Measurements from ENCODE around the gene MDH1.
"Not testable (repeated sequence)": the region's sequence is repeated elsewhere in the genome, so short reads cannot be mapped to it uniquely, and the experiment has no call there.

The MDH1 gene

GRCh38 chr2:63562751-63563150, 26.0 kb upstream of the MDH1 start:
- H3K4me1 ChIP-seq (ENCODE audit: insufficient read depth, insufficient read length): no peaks in the 10 kb centered on the region
- TF ChIP-seq ZNF274 (IDR thresholded peaks at IDR 0.05; ENCODE audit: low read depth, low read length) (no peak), SUZ12 (IDR thresholded peaks at IDR 0.05; ENCODE audit: extremely low read depth, insufficient read depth, insufficient read length) (no peak), YY1 (IDR thresholded peaks at IDR 0.05; ENCODE audit: insufficient read depth, insufficient read length) (no peak)
- DNase-seq (ENCODE audit: low read depth, low spot score): no peak
- H3K9me3 ChIP-seq (ENCODE audit: insufficient read depth, low read length): 0 out of 2 replicates have a peak, but pooled peaks cover under 1% of the 10 kb centered on the region
- no peak overlapping the region for H3K4me3 ChIP-seq (ENCODE audit: insufficient read length, low read depth)
- H3K9ac ChIP-seq (ENCODE audit: insufficient read length, low read depth): no peak overlapping the region
- H3K36me3 ChIP-seq (ENCODE audit: insufficient read depth, insufficient read length, low read length): no peaks in the 10 kb centered on the region
- no peaks in the 10 kb centered on the region for H3K27me3 ChIP-seq (ENCODE audit: insufficient read depth, insufficient read length)

GRCh38 chr2:63569740-63570139, 19.0 kb upstream of the MDH1 start:
- no peak for DNase-seq (ENCODE audit: low read depth, low spot score)
- Histone ChIP-seq H3K9ac (ENCODE audit: insufficient read length, low read depth) (no peak overlapping the region), H3K9me3 (ENCODE audit: insufficient read depth, low read length) (peaks cover 17% of the 10 kb centered on the region), H3K4me3 (ENCODE audit: insufficient read length, low read depth) (no peak overlapping the region), H3K4me1 (ENCODE audit: insufficient read depth, insufficient read length) (no peaks in the 10 kb centered on the region), H3K36me3 (ENCODE audit: insufficient read depth, insufficient read length, low read length) (no peaks in the 10 kb centered on the region), H3K27me3 (ENCODE audit: insufficient read depth, insufficient read length) (no peaks in the 10 kb centered on the region)
- TF ChIP-seq SUZ12 (IDR thresholded peaks at IDR 0.05; ENCODE audit: extremely low read depth, insufficient read depth, insufficient read length) (no peak), YY1 (IDR thresholded peaks at IDR 0.05; ENCODE audit: insufficient read depth, insufficient read length) (no peak), ZNF274 (IDR thresholded peaks at IDR 0.05; ENCODE audit: low read depth, low read length) (no peak)

GRCh38 chr2:63571291-63571690, 17.5 kb upstream of the MDH1 start:
- no peak overlapping the region for H3K9ac ChIP-seq (ENCODE audit: insufficient read length, low read depth)
- no peak for DNase-seq (ENCODE audit: low read depth, low spot score)
- no peaks in the 10 kb centered on the region for H3K27me3 ChIP-seq (ENCODE audit: insufficient read depth, insufficient read length)
- H3K4me1 ChIP-seq (ENCODE audit: insufficient read depth, insufficient read length): no peaks in the 10 kb centered on the region
- peaks cover 21% of the 10 kb centered on the region for H3K9me3 ChIP-seq (ENCODE audit: insufficient read depth, low read length)
- H3K4me3 ChIP-seq (ENCODE audit: insufficient read length, low read depth): no peak overlapping the region
- no peaks in the 10 kb centered on the region for H3K36me3 ChIP-seq (ENCODE audit: insufficient read depth, insufficient read length, low read length)
- TF ChIP-seq ZNF274 (IDR thresholded peaks at IDR 0.05; ENCODE audit: low read depth, low read length) (no peak), SUZ12 (IDR thresholded peaks at IDR 0.05; ENCODE audit: extremely low read depth, insufficient read depth, insufficient read length) (no peak), YY1 (IDR thresholded peaks at IDR 0.05; ENCODE audit: insufficient read depth, insufficient read length) (no peak)

GRCh38 chr2:63572001-63572400, 16.8 kb upstream of the MDH1 start:
- no peaks in the 10 kb centered on the region for H3K27me3 ChIP-seq (ENCODE audit: insufficient read depth, insufficient read length)
- H3K9ac ChIP-seq (ENCODE audit: insufficient read length, low read depth): no peak overlapping the region
- H3K4me3 ChIP-seq (ENCODE audit: insufficient read length, low read depth): no peak overlapping the region
- H3K4me1 ChIP-seq (ENCODE audit: insufficient read depth, insufficient read length): no peaks in the 10 kb centered on the region
- TF ChIP-seq SUZ12 (IDR thresholded peaks at IDR 0.05; ENCODE audit: extremely low read depth, insufficient read depth, insufficient read length) (no peak), ZNF274 (IDR thresholded peaks at IDR 0.05; ENCODE audit: low read depth, low read length) (no peak), YY1 (IDR thresholded peaks at IDR 0.05; ENCODE audit: insufficient read depth, insufficient read length) (no peak)
- H3K9me3 ChIP-seq (ENCODE audit: insufficient read depth, low read length): peaks cover 21% of the 10 kb centered on the region
- no peak for DNase-seq (ENCODE audit: low read depth, low spot score)
- no peaks in the 10 kb centered on the region for H3K36me3 ChIP-seq (ENCODE audit: insufficient read depth, insufficient read length, low read length)

GRCh38 chr2:63573026-63573425, 15.7 kb upstream of the MDH1 start:
- not testable (repeated sequence) for H3K4me1 ChIP-seq (ENCODE audit: insufficient read depth, insufficient read length); H3K9ac ChIP-seq (ENCODE audit: insufficient read length, low read depth); DNase-seq (ENCODE audit: low read depth, low spot score); H3K36me3 ChIP-seq (ENCODE audit: insufficient read depth, insufficient read length, low read length); H3K27me3 ChIP-seq (ENCODE audit: insufficient read depth, insufficient read length); H3K4me3 ChIP-seq (ENCODE audit: insufficient read length, low read depth)
- H3K9me3 ChIP-seq (ENCODE audit: insufficient read depth, low read length): peaks cover 17% of the 10 kb centered on the region; the same call in 1 of the 2 replicates

- H3K9me3 ChIP-seq (ENCODE audit: insufficient read depth, low read length): peaks cover 16% of the 10 kb centered on the region; the same call in 1 of the 2 replicates
- not testable (repeated sequence) for H3K4me3 ChIP-seq (ENCODE audit: insufficient read length, low read depth); H3K4me1 ChIP-seq (ENCODE audit: insufficient read depth, insufficient read length); DNase-seq (ENCODE audit: low read depth, low spot score); H3K9ac ChIP-seq (ENCODE audit: insufficient read length, low read depth); H3K27me3 ChIP-seq (ENCODE audit: insufficient read depth, insufficient read length); H3K36me3 ChIP-seq (ENCODE audit: insufficient read depth, insufficient read length, low read length)
Observed at GRCh38 chr2:63573726-63574345, 14.9 kb upstream of the MDH1 start.

- Histone ChIP-seq H3K4me3 (ENCODE audit: insufficient read length, low read depth) (no peak overlapping the region), H3K9ac (ENCODE audit: insufficient read length, low read depth) (no peak overlapping the region), H3K4me1 (ENCODE audit: insufficient read depth, insufficient read length) (no peaks in the 10 kb centered on the region), H3K9me3 (ENCODE audit: insufficient read depth, low read length) (peaks cover 16% of the 10 kb centered on the region; the same call in 1 of the 2 replicates), H3K36me3 (ENCODE audit: insufficient read depth, insufficient read length, low read length) (no peaks in the 10 kb centered on the region), H3K27me3 (ENCODE audit: insufficient read depth, insufficient read length) (no peaks in the 10 kb centered on the region)
- TF ChIP-seq ZNF274 (IDR thresholded peaks at IDR 0.05; ENCODE audit: low read depth, low read length): no peak
- TF ChIP-seq SUZ12 (IDR thresholded peaks at IDR 0.05; ENCODE audit: extremely low read depth, insufficient read depth, insufficient read length): no peak
- TF ChIP-seq YY1 (IDR thresholded peaks at IDR 0.05; ENCODE audit: insufficient read depth, insufficient read length): no peak
- no peak for DNase-seq (ENCODE audit: low read depth, low spot score)
Observed at GRCh38 chr2:63576546-63576945, 12.2 kb upstream of the MDH1 start.

- H3K4me1 ChIP-seq (ENCODE audit: insufficient read depth, insufficient read length): no peaks in the 10 kb centered on the region
- H3K27me3 ChIP-seq (ENCODE audit: insufficient read depth, insufficient read length): no peaks in the 10 kb centered on the region
- H3K36me3 ChIP-seq (ENCODE audit: insufficient read depth, insufficient read length, low read length): no peaks in the 10 kb centered on the region
- TF ChIP-seq ZNF274 (IDR thresholded peaks at IDR 0.05; ENCODE audit: low read depth, low read length): no peak
- TF ChIP-seq SUZ12 (IDR thresholded peaks at IDR 0.05; ENCODE audit: extremely low read depth, insufficient read depth, insufficient read length): no peak
- no peak for TF ChIP-seq YY1 (IDR thresholded peaks at IDR 0.05; ENCODE audit: insufficient read depth, insufficient read length)
- peaks cover 11% of the 10 kb centered on the region; the same call in 1 of the 2 replicates for H3K9me3 ChIP-seq (ENCODE audit: insufficient read depth, low read length)
- no peak overlapping the region for H3K9ac ChIP-seq (ENCODE audit: insufficient read length, low read depth)
- H3K4me3 ChIP-seq (ENCODE audit: insufficient read length, low read depth): no peak overlapping the region
- no peak for DNase-seq (ENCODE audit: low read depth, low spot score)
Observed at GRCh38 chr2:63578767-63579166, 10.0 kb upstream of the MDH1 start.
